Fibroblast of mammary gland (primary cell): ENCODE data around the gene TMSB10.
"Not testable (repeated sequence)": the region's sequence is repeated elsewhere in the genome, so short reads cannot be mapped to it uniquely, and the experiment has no call there.

Experiments used
- DNase-seq: peaks from one replicate; pipeline ENCODE4 v3.0.0-alpha.2; 2010; ENCODE audit warnings: low read depth
- H3K4me3 ChIP-seq: 2 replicates; pipeline ENCODE4 v1.5.1; 2011; ENCODE audit warnings: low read depth, mild to moderate bottlenecking, low read length, moderate library complexity; ENCODE audit not compliant: control insufficient read depth
- TF ChIP-seq, protein P1 (sequence below): conservative IDR thresholded peaks from 2 replicates; pipeline ENCODE4 v1.5.1; 2011; ENCODE audit warnings: low read depth, low read length, inconsistent platforms; ENCODE audit not compliant: control insufficient read depth, insufficient read depth

The TMSB10 gene

DNA sequence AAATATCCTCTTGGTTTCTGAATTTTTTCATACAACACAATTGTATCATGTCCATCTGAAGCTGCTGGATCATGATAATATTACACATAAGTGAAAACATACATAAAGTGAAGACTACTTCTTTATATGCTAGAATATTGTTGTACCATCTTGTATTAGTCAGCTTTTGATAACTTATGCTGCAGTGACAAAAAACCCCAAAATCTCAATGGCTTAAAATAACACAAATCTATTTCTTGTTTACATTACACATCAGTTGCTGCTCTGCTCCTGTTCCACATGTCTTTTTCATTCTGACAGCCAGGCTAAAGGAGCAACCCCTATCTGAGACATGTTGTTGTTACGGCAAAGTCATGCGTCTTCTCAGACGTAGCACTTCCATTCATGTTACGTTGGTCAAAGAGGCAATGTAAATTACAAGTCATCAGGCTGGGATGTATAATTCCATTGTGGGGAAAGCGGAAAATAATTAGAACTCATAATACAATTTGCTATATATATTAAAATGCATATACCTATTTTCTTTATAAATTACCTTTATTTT is 5.8 kb downstream of the TMSB10 start:
- H3K4me3 ChIP-seq, result no peak overlapping the region
- TF ChIP-seq, protein P1, sequence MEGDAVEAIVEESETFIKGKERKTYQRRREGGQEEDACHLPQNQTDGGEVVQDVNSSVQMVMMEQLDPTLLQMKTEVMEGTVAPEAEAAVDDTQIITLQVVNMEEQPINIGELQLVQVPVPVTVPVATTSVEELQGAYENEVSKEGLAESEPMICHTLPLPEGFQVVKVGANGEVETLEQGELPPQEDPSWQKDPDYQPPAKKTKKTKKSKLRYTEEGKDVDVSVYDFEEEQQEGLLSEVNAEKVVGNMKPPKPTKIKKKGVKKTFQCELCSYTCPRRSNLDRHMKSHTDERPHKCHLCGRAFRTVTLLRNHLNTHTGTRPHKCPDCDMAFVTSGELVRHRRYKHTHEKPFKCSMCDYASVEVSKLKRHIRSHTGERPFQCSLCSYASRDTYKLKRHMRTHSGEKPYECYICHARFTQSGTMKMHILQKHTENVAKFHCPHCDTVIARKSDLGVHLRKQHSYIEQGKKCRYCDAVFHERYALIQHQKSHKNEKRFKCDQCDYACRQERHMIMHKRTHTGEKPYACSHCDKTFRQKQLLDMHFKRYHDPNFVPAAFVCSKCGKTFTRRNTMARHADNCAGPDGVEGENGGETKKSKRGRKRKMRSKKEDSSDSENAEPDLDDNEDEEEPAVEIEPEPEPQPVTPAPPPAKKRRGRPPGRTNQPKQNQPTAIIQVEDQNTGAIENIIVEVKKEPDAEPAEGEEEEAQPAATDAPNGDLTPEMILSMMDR, result no peak
- DNase-seq, result no peak

DNA sequence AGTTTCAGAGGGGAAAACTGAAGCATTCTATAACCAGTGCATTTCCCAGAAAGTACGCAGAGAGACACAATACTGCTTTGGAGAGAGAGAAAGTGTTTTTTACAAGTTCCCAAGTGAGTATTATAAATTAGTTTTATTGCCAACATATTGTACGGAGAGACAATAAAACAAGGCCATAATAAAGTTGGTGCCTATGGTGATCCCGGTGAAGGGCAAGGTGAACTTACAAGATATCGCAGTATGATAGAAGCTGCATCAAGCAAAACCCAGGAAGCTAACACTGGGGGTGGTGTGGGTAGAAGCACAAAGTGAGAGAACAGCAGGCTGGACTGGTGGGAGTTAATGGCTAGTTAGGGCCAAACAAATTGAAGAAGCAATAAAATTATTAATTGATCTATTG is 7.5 kb downstream of the TMSB10 start:
- TF ChIP-seq, protein P1, result no peak

DNA sequence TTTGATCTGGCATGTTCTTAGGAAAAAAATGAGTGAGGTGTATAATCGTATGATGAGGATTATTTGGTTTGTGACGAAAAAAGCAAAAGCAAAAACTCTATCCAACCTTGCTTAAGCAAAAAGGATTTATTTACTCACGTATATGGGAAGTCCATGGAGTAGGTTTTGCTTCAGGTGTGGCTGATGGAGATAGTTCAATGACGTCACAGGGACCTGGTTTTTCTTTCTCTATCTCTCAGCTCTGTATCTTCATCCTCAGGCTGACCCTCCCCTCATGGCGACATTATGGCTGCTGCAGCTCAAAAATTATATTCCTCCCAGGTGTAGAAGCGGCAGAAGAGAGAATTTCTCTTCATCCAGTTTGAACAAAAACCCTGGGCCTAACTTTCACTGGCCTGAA is 8.9 kb downstream of the TMSB10 start:
- TF ChIP-seq, protein P1, result no peak
- H3K4me3 ChIP-seq, result no peak overlapping the region
- DNase-seq, result no peak

More for the DNA sequence above, 7.5 kb downstream of the TMSB10 start:
- no peak for DNase-seq
- no peak overlapping the region for H3K4me3 ChIP-seq

DNA sequence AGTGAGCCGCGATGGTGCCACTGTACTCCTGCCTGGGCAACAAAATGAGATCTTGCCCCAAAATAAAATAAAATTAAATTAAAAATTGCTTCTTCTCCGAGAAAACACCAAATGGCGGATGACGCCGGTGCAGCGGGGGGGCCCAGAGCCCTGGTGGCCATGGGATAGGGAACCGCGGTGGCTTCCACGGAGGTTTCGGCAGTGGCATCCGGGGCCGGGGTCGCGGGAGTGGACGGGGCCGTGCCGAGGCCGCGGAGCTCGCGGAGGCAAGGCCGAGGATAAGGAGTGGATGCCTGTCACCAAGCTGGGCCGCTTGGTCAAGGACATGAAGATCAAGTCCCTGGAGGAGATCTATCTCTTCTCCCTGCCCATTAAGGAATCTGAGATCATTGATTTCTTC is 10.2 kb downstream of the TMSB10 start:
- not testable (repeated sequence) for H3K4me3 ChIP-seq, DNase-seq

DNA sequence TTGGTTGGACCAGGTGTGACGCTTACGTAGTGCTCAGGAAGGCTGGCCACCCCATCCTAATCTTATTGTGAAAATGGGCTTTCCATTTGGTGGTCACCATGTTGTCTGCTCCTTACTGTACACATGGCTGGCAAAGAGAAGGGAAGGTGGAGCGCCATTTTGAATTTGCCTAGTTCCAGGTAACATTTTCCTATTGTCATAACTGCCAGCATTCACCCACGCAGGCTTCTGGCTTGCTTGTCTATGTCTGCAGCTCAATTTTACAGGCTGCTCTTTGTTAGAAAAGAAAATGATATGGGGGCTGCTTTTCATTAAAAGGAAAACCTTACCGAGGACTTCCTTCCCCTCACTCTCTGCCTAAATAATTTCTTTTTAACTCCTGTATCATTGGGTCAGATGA is 12.4 kb downstream of the TMSB10 start:
- not testable (repeated sequence) for DNase-seq, H3K4me3 ChIP-seq

DNA sequence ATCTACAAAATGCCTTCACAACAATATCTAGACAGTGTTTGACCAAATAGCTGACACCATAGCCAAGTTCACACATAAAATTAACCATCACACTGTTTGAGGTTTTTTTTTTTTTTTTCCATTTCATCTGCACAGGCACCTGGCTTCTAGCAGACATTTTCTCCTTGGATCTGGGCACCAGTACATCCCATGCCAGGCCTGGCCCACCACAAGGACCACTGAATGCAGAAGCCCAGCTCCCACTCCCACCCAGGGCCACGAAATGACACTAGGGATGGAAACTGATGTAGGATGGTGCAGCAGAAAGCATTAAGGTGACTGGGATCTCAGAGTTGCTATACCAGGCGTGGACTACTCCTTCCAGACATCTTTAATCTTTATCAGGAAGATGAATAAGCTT is 13.0 kb downstream of the TMSB10 start:
- no peak for DNase-seq
- TF ChIP-seq, protein P1, result no peak
- no peak overlapping the region for H3K4me3 ChIP-seq

DNA sequence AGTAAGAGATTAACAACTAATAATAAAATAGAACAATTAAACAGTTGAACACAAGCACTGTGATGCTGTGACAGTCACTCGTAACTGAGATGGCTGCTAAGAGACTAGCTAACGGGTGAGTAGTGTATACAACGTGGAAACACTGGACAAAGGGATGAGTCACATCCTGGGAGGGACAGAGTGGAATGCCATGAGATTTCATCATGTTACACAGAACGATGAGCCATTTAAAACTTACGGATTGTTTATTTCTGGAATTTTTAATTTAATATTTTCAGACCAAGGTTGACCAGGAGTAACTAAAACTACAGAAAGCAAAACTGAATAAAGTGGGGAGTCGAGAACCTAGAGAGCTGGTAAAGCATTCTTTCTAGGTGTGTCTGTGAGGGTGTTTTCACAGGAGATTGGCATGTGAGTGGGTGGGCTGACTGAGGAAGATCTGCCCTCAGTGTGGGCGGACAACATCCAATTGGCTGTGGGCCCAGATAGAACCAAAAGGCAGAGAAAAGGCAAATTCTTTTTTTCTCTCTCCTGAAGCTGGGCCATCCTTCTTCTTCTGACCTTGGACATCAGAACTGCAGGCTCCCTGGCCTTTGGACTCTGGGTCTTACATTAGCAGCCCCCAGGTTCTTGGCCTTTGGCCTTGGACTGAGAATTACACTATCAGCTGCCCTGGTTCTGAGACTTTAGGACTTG is 14.6 kb downstream of the TMSB10 start:
- H3K4me3 ChIP-seq, result peak overlapping the region; percentile 38
- DNase-seq, result peak; percentile 98
- TF ChIP-seq, protein P1, result no peak

DNA sequence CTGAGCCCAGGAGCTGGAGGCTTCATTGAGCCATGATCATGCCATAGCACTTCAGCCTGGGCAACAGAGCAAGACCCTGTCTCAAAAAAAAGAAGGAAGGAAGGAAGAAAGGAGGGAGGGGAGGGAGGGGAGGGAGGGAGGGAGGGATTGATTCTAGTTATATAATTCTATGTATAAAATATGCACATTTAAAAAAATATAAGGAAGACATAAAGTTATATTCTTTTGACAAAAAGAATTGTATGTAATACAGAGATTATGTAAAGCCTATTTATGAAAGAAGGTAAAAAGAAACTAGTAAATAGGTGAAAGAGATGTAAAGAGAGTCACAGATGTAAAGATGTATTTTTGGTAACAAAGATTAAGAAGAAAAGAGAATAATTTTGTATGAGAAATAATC is 17.6 kb downstream of the TMSB10 start:
- TF ChIP-seq, protein P1, result no peak
- no peak overlapping the region for H3K4me3 ChIP-seq
- DNase-seq, result no peak
